ENCODE measurements around the gene MIA2.

The MIA2 gene

DNA sequence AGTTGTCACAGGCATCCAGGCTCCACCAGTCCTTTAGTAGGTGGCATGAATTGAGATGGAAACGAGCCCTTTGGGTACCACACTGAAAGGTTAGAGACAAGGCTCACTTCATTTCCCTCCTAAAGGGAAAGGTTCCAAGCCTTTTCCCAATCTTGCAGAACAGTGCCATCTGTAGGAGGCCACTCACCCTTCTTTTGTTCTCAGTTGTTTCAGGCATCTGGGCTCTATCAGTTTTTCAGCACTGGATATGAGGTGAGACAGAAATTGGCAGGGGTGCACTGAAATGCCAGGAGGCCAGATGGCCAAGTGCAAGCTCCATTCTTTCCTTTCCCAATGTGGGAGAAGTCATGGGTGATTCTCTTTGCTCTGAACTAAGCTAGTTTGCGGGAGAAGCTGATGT, 183.3 kb downstream of the MIA2 start:
- no peak for DNase-seq
- ATAC-seq, result no peak
- Mint-ChIP-seq H3K9me3 (peaks cover 37 to 41% of the 10 kb centered on the region in 2 donors), H3K27ac (no peak overlapping the region), H3K27me3 (no peaks in the 10 kb centered on the region), H3K4me1 (peaks cover 13% of the 10 kb centered on the region), H3K4me3 (no peak overlapping the region)

DNA sequence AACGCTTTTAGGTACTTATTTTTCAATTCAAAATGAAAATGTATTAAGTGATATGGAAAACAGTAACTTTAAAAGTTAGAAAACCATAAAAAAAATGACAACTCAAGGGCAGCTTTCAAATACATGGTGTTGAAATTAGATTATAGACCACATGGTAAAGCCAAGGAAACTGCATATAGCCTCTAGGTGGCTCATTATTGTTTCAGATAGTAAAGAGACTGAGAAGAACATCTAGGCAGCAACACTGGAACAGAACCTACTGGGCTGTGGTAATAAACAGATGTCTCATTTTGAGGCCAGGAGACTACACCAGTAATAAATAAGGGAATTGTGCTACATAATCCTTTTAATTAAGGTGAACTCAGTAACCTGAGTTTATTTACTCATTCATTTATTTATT, 185.6 kb downstream of the MIA2 start:
- no peak overlapping the region for H3K27ac Mint-ChIP-seq
- ATAC-seq, result no peak
- H3K27me3 Mint-ChIP-seq, result no peaks in the 10 kb centered on the region

DNA sequence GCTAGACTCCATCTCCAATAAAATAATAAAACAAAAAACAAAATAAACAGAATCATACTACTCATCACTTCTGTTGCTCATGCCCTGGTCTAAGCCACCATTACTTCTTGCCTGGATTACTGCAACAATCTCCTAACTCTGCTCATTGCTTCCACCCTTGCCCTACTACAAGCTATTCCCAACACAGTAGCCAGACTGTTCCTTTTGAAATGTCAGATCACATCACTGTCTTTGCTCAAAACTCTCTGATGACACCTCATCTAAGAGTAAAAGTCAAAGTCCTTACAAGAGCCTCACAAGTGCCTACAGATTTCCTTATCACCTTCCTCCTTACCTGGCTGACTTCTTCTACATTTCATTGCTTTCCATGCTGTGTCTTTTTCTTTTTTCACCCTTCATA, 188.5 kb downstream of the MIA2 start:
- H3K4me1 Mint-ChIP-seq, result peaks cover 48% of the 10 kb centered on the region
- H3K27me3 Mint-ChIP-seq, result no peaks in the 10 kb centered on the region

More for the DNA sequence above, 185.6 kb downstream of the MIA2 start:
- peaks cover 19 to 24% of the 10 kb centered on the region in 2 donors for H3K9me3 Mint-ChIP-seq
- no peak overlapping the region for H3K4me3 Mint-ChIP-seq
- H3K4me1 Mint-ChIP-seq, result peaks cover 31% of the 10 kb centered on the region
- no peak for DNase-seq

DNA sequence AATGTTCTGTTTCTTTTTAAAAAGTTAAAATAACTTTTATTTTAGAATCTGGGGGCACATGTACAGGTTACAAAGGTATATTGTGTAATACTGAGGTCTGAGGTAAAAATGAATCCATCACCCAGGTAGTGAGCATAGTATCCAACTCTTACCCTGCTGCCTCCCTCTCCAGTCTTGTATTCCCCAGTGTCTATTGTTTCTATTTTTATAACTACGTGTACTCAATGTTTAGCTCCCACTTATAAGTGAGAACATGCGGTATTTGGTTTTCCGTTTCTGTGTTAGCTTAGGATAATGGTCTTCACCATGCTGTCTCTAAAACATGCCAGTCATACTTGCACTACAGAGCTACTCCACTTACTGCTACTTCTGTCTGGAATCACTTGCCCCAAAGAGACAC, 190.1 kb downstream of the MIA2 start:
- Mint-ChIP-seq H3K9me3 (no peaks in the 10 kb centered on the region), H3K27ac (no peak overlapping the region), H3K4me1 (peaks cover 56% of the 10 kb centered on the region), H3K4me3 (no peak overlapping the region), H3K27me3 (no peaks in the 10 kb centered on the region)
- ATAC-seq (no peak), DNase-seq (no peak)

More for the DNA sequence above, 188.5 kb downstream of the MIA2 start:
- H3K4me3 Mint-ChIP-seq, result no peak overlapping the region
- no peak for ATAC-seq
- DNase-seq, result no peak
- peaks cover under 1 to 2% of the 10 kb centered on the region in 2 donors for H3K9me3 Mint-ChIP-seq
- H3K27ac Mint-ChIP-seq, result no peak overlapping the region

DNA sequence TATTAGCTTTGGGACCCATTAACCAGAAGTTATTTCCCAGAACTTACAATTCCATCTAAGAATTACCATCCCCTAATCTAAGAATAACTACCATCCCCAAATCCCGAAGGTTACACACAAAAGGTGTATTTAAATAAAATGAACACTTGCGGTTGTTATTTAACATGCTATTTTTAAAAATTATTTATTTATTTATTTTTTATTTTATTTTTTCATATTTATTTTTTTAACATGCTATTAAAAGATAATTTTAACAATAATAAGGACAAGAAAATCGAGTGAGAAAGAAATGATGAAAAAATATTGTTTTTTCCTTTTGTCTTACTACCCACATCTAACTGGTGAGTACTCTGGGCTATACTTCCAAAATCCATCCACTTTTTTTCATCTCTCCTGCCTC, 192.2 kb downstream of the MIA2 start:
- no peak for ATAC-seq
- Mint-ChIP-seq H3K4me1 (peaks cover 71% of the 10 kb centered on the region), H3K9me3 (no peaks in the 10 kb centered on the region), H3K4me3 (no peak overlapping the region), H3K27me3 (no peaks in the 10 kb centered on the region), H3K27ac (no peak overlapping the region)
- no peak for DNase-seq

DNA sequence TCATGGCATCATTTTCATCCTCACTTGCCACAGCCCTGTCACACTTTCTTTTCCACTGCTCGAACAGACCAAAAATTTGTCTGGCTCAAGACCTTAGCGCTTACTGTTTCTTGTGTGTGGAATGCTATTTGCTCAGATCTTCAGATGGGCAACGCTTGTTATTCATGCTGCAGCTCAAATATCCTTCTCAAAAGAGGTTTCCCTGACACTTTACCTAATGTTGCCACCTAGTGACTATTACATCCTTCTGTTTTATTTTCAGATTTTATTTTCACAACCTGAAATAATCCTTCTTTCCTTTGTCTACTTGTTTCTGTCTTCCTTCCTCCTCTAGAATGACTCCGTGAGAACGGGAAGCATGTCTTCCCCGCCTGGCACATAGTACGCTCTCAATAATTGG, 192.9 kb downstream of the MIA2 start:
- peaks cover 65% of the 10 kb centered on the region for H3K4me1 Mint-ChIP-seq
- DNase-seq (no peak), ATAC-seq (no peak)
- H3K9me3 Mint-ChIP-seq, result no peaks in the 10 kb centered on the region
- peak overlapping the region; percentile 27 to 71 for H3K4me3 Mint-ChIP-seq
- H3K27me3 Mint-ChIP-seq, result no peaks in the 10 kb centered on the region
- no peak overlapping the region for H3K27ac Mint-ChIP-seq

DNA sequence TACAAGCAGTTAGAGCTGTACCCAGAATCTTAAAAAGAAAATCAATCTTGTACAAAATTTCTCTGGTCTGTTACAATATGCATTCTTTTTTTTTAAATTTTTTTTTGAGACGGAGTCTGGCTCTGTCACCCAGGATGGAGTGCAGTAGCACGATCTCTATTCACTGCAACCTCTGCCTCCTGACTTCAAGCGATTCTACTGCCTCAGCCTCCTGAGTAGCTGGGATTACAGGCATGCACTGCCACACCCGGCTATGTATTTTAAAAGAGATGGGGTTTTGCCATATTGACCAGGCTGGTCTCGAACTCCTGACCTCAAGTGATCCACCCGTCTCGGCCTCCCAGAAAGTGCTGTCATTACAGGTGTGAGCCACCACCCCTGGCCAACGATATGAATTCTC, 194.4 kb downstream of the MIA2 start:
- Mint-ChIP-seq H3K4me1 (peaks cover 56% of the 10 kb centered on the region), H3K9me3 (no peaks in the 10 kb centered on the region), H3K27me3 (no peaks in the 10 kb centered on the region), H3K27ac (no peak overlapping the region), H3K4me3 (peak overlapping the region; percentile 7 to 50)
- DNase-seq (no peak), ATAC-seq (no peak)

DNA sequence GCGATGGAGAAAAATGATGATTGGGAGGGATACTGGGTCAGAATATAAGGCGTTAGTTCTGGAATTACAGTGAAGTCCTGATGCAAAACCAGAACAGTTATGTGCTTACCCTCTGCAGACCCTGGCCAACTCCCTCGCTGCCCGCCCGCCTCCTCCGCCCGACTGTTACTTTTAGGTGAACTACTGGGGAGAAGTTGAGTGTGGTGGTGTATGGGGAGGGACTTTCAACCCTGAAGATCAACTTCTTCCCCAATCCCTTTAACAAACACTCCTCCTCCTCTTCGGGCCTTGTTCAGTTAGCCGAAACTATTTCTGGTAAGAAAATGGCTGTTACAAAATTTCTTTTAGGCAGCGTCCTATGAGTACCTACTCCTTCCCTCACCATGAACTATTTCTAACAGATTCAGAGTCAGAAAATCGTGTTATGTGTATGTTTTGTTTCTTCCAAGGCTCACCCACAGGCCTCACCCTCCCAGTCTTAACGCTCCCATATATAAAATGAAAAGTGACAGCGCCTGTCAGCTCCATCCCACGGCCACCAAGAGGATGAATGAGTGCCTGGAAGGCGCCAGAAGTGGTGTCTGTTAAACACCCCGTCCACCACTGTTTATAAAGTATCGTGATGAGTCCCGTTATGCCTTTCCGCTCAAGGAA, 197.2 kb downstream of the MIA2 start:
- Mint-ChIP-seq H3K4me3 (peak overlapping the region; percentile 99 to 100), H3K4me1 (peaks cover 47% of the 10 kb centered on the region), H3K27ac (peak overlapping the region; percentile 95 to 98), H3K27me3 (no peaks in the 10 kb centered on the region), H3K9me3 (no peaks in the 10 kb centered on the region)
- ATAC-seq (peak; percentile 26), DNase-seq (peak in 1 of 2 donors; percentile 18)

DNA sequence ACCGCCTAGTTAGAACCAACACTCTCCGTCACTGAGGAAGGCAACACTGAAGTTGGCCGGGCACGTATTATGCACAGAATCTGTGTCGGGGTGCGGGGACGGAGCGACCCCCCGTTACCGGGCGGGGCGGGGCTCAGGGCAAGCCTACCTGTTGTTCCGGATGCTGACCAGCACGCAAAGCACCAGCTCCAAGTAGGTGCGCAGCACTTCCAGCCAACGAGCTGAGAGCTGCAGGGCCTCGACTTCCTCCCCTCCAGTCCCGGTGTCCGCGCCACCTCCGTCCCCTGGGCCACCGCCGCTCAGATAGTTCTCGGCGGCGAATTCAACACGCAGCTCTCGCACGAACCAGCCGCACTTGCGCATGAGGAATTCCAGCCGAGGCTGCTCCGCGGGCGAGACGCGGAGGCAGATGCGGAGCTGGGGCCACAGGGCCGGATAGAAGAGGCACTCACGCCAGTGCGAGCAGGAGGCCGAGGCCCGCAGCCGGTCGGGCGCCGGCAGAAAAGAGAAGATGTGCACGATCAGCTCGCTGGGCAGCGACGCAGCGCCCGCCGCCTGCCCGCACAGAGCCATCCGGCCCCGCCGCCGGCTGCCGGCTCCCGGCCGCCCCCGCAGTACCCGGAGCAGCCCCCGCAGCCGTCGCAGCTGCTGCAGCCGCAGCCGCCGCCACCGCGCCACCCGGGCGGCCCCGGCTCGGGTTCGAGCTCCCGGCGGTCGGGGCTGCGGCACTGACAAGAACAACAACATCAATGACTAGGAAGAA, 197.9 kb downstream of the MIA2 start:
- Mint-ChIP-seq H3K4me1 (peaks cover 41% of the 10 kb centered on the region), H3K27me3 (no peaks in the 10 kb centered on the region), H3K27ac (peak overlapping the region; percentile 100), H3K9me3 (no peaks in the 10 kb centered on the region), H3K4me3 (peak overlapping the region; percentile 99 to 100)
- DNase-seq (peak in 1 of 2 donors; percentile 67), ATAC-seq (peak; percentile 36)

DNA sequence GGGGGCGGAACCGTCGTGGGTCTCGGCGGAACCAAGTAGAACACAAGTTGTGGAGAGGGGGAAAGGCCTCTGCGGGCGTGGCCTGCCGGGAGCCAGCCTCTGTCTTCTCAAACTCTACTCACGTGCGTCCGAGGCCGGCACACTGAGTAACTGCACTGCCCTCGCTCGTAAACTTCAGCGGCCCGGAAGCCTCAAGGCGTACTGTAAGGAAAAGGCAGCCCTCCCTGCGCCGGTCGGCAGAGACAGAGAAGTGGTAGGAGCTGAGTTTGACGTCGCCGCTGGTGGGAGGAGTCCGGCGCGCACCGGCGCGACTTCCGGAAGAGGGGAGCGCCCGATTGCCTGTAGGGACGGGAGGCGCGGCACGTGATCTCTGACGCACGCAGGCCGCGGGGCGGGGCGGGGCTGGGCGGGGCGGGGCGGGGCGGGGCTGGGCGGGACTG, 198.5 kb downstream of the MIA2 start, which contains the start of gene FBXO33:
Gene FBXO33 (minus strand): TSS at position 255 of the 440 bp plus-strand sequence. CDS start 271 bp downstream, outside the sequence.
- H3K4me1 Mint-ChIP-seq, result peaks cover 35% of the 10 kb centered on the region
- no peaks in the 10 kb centered on the region for H3K9me3 Mint-ChIP-seq
- peak; percentile 98 for DNase-seq
- peak; percentile 89 for ATAC-seq
- peak within 1 kb of the TSS; percentile 99 to 100 for H3K4me3 Mint-ChIP-seq
- peak within 1 kb of the TSS; percentile 100 for H3K27ac Mint-ChIP-seq
- no peaks in the 10 kb centered on the region for H3K27me3 Mint-ChIP-seq

DNA sequence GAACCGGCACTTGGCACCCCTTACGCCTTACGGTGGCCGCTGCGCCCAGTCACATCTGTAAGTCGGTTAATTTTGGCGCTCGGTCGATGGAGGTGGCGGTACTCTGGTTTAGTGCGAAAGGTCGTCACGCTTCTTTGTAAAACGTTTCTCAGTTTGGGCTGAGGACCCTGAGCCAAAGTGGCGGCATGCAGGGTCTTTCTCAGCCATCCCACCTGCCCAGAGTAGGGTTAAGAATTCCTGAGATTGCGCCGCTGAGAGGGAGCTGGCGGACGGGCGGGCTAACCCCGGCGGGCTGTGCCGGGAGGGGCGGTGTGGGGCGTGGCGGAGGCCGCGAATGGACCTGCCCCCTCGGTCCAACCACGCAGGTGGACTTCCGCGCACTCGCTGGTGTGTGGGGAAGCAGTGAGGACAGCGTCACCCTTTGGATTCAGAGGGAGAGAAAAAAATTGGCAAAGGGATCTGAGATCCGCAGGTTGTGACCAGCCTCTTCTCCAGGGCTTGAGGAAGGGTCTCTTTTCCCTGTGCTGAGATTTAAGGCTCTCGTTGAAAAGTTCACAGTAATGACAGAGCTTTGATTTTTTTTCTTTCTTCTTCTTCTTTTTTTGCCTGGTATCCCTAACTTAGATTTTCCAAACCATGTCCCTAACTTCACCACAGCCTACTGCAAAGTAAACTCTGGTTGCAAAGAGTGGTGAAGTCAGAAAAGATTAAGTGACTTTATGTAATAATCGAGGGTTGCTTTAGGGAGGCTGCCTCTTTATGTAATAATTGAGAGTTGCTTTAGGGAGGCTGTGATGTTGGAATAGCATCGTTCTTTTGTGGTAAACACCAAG, 199.1 kb downstream of the MIA2 start:
- DNase-seq (no peak), ATAC-seq (peak; percentile 84)
- no peaks in the 10 kb centered on the region for H3K9me3 Mint-ChIP-seq
- peak overlapping the region; percentile 86 to 100 for H3K4me3 Mint-ChIP-seq
- H3K4me1 Mint-ChIP-seq, result peaks cover 34% of the 10 kb centered on the region
- no peaks in the 10 kb centered on the region for H3K27me3 Mint-ChIP-seq
- H3K27ac Mint-ChIP-seq, result peak overlapping the region; percentile 75 to 81

DNA sequence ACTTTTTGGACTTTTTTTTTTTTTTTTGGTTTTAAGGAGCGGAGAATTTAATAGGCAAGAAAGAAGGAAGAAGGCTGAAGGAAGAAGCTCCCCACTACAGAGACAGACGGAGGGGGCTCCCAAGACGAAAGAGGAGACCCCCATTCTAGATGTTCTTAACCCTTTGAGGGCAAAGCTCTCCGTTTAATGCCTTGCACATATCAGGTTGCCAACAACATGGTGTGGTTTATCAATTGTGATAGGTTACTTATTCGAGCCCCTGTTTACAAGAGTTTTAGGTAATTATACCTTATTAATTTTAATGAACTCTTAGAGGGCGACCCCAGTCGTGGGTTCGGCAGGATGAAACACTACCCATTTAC, 199.7 kb downstream of the MIA2 start:
- Mint-ChIP-seq H3K4me3 (peak overlapping the region; percentile 86 to 100), H3K4me1 (peaks cover 30% of the 10 kb centered on the region), H3K27ac (peak overlapping the region; percentile 62 to 81), H3K9me3 (no peaks in the 10 kb centered on the region), H3K27me3 (no peaks in the 10 kb centered on the region)
- DNase-seq (no peak), ATAC-seq (no peak)

DNA sequence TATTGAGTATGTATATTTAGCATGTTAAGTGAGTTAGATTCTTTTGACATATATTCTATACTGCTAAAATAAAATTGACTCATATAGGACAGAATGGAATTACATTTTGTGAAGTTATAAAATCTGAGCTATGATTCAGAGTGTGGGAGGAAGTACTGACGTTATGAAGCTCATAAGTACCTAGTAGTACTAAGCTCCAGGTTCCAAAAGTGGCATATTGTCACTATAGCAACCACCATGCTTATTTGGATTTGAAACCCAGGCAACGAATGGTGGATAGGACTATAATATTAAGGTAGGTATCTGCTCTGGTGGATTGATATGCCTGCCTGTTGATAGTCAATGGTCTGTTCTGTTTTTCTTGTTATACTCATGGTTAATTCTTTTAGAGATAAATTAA, 200.7 kb downstream of the MIA2 start:
- no peaks in the 10 kb centered on the region for H3K9me3 Mint-ChIP-seq
- no peak for ATAC-seq
- H3K27me3 Mint-ChIP-seq, result no peaks in the 10 kb centered on the region
- DNase-seq, result no peak
- H3K27ac Mint-ChIP-seq, result no peak overlapping the region
- no peak overlapping the region for H3K4me3 Mint-ChIP-seq
- peaks cover 25% of the 10 kb centered on the region for H3K4me1 Mint-ChIP-seq

DNA sequence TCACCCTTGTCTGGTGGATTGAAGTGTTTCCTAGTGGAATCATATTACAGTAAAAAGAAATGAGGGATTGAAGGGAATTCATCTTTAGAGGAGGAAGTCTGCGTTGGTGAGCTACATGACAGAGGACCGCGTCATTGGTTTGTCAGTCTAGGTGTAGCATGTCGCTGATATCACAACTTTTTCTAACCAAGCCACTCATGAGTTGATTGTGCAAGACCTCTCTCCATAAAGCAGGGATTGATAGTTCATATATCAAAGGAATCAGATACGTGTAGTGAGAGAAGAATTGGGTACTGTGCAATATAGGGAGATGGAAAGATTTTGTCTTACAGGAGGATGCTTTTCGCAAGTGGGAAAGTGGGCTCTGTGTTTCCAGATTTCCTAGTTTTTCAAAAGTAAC, 201.5 kb downstream of the MIA2 start:
- no peak for DNase-seq
- no peak overlapping the region for H3K27ac Mint-ChIP-seq

More for the DNA sequence above, 201.5 kb downstream of the MIA2 start:
- Mint-ChIP-seq H3K4me1 (peaks cover 16% of the 10 kb centered on the region), H3K9me3 (no peaks in the 10 kb centered on the region), H3K4me3 (no peak overlapping the region), H3K27me3 (no peaks in the 10 kb centered on the region)
- no peak for ATAC-seq
